ENCODE measurements around the gene EIF3B.
A peak's percentile ranks its signal among the peaks of the same experiment; 100 is the strongest.

EIF3B gene

DNA sequence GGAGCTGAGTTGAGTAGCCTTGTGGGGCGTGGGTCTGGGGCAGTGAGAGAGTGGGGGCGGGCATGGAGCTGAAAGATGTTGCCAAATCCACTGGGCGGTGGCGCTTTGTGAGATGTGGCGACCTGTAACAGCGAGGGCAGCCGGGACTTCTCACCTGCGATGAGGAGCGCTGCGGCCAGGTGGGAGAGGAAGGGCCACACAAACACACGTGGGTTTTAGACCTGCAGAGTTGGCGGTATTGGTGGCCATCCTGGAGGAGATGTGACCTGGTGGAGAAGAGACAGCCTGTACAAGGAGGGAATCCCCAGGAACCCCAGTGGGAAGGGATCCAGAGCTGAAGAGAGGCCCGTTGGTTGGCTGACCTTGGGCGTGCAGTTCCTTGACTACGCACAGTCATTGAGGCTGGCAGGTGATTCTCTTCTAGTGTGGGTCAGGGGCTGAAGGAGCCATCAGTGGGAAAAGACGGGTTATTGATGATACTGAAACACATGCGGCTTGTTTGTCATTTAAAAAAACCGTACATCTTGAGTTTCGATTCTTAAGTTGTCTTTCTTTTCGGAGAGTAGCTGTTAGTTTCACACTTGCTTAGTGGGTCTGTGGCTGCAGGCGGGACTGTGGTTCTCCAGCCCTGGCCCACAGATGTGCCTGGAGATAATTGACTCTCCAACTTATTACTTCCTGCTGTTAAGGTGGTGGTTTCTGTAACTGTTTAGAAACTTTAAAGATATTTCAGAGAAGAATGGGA is 51.1 kb downstream of the EIF3B start:
- no peak overlapping the region for H4K5ac ChIP-seq (ENCODE audit: low read length)
- DNase-seq, result no peak
- no peaks in the 10 kb centered on the region for H3K36me3 ChIP-seq (ENCODE audit: control insufficient read depth, insufficient read depth, low read length)
- WGBS (ENCODE audit: extremely low coverage, insufficient coverage, low lambda C conversion rate), result no CpG with 5 or more reads among the region's 21 CpGs
- no peak overlapping the region for H3K56ac ChIP-seq (ENCODE audit: low read length)
- H3K4me1 ChIP-seq (ENCODE audit: control insufficient read depth, low read depth, low read length), result no peaks in the 10 kb centered on the region
- no peak overlapping the region for H2BK5ac ChIP-seq (ENCODE audit: low read length)
- H3K4me3 ChIP-seq (ENCODE audit: low read length), result no peak overlapping the region
- no peak overlapping the region for H3K27ac ChIP-seq (ENCODE audit: low read depth, low read length)
- no peak overlapping the region for H2AK5ac ChIP-seq (ENCODE audit: low read length)
- no peak overlapping the region for H3K4me2 ChIP-seq (ENCODE audit: low read length)
- no peak overlapping the region for H3K4ac ChIP-seq (ENCODE audit: low read depth, low read length)
- peaks cover 2% of the 10 kb centered on the region for H3K79me2 ChIP-seq (ENCODE audit: control insufficient read depth, insufficient read depth, low read length)
- no peak overlapping the region for H3K18ac ChIP-seq (ENCODE audit: low read length)
- H2BK120ac ChIP-seq (ENCODE audit: low read depth, low read length), result no peak overlapping the region
- no peaks in the 10 kb centered on the region for H3K27me3 ChIP-seq (ENCODE audit: insufficient read depth, low read length, poor library complexity)
- no peak overlapping the region for H3K23ac ChIP-seq (ENCODE audit: low read length)
- H3K79me1 ChIP-seq (ENCODE audit: low read length), result peaks cover 5% of the 10 kb centered on the region
- H2BK15ac ChIP-seq (replicated peaks; ENCODE audit: low read depth), result no peak overlapping the region
- H3K9ac ChIP-seq (ENCODE audit: low read length), result peak overlapping the region; percentile 15
- no peak overlapping the region for H4K8ac ChIP-seq (ENCODE audit: low read depth, low read length)

DNA sequence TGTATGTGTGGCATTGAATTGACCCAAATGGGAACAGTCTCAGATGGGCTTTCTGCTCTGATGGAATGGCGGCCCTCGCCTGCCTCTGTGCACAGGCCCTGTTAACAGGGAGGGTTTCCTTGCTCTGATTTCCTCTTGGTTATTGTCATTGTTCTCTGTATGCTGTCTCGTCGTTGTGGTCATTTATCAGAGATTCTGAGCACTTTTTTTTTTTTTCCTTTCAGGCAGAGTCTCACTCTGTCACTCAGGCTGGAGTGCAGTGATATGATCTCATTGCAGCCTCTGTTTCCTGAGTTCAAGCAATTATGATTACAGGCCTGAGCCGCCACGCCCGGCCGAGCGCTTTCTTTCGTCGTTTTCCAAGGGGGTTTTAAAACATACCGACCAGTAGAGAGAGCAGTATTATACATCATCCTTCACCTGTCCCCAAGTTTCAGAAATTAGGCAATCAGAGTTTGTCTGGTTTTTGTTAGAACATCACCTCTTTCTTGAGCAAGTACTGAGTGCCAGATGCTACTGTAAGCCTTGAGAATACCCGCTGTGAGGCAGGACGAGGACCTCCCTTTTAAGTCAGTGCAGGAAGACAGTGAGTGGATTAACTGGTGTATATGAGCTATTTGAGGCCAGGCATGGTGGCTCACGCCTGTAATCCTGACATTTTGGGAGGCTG is 55.3 kb downstream of the EIF3B start:
- H3K4ac ChIP-seq (ENCODE audit: low read depth, low read length), result no peak overlapping the region
- H3K4me3 ChIP-seq (ENCODE audit: low read length), result no peak overlapping the region
- H3K27ac ChIP-seq (ENCODE audit: low read depth, low read length), result no peak overlapping the region
- DNase-seq, result no peak
- no peak overlapping the region for H3K56ac ChIP-seq (ENCODE audit: low read length)
- no peak overlapping the region for H3K18ac ChIP-seq (ENCODE audit: low read length)
- WGBS (ENCODE audit: extremely low coverage, insufficient coverage, low lambda C conversion rate), result no CpG with 5 or more reads among the region's 15 CpGs
- H3K79me1 ChIP-seq (ENCODE audit: low read length), result peaks cover 4% of the 10 kb centered on the region
- no peak overlapping the region for H3K4me2 ChIP-seq (ENCODE audit: low read length)
- no peak overlapping the region for H3K9ac ChIP-seq (ENCODE audit: low read length)
- no peak overlapping the region for H4K5ac ChIP-seq (ENCODE audit: low read length)
- H3K23ac ChIP-seq (ENCODE audit: low read length), result no peak overlapping the region
- no peaks in the 10 kb centered on the region for H3K4me1 ChIP-seq (ENCODE audit: control insufficient read depth, low read depth, low read length)
- no peaks in the 10 kb centered on the region for H3K36me3 ChIP-seq (ENCODE audit: control insufficient read depth, insufficient read depth, low read length)
- H2BK5ac ChIP-seq (ENCODE audit: low read length), result no peak overlapping the region
- no peaks in the 10 kb centered on the region for H3K27me3 ChIP-seq (ENCODE audit: insufficient read depth, low read length, poor library complexity)
- H2BK120ac ChIP-seq (ENCODE audit: low read depth, low read length), result no peak overlapping the region
- no peak overlapping the region for H2BK15ac ChIP-seq (replicated peaks; ENCODE audit: low read depth)
- peaks cover under 1% of the 10 kb centered on the region for H3K79me2 ChIP-seq (ENCODE audit: control insufficient read depth, insufficient read depth, low read length)
- no peak overlapping the region for H4K8ac ChIP-seq (ENCODE audit: low read depth, low read length)
- no peak overlapping the region for H2AK5ac ChIP-seq (ENCODE audit: low read length)

- H2AK5ac ChIP-seq (ENCODE audit: low read length), result no peak overlapping the region
- no peak overlapping the region for H2BK5ac ChIP-seq (ENCODE audit: low read length)
- no peak overlapping the region for H3K4me3 ChIP-seq (ENCODE audit: low read length)
- H3K56ac ChIP-seq (ENCODE audit: low read length), result no peak overlapping the region
- H3K18ac ChIP-seq (ENCODE audit: low read length), result no peak overlapping the region
- no peaks in the 10 kb centered on the region for H3K79me1 ChIP-seq (ENCODE audit: low read length)
- no peak overlapping the region for H3K9ac ChIP-seq (ENCODE audit: low read length)
- H2BK120ac ChIP-seq (ENCODE audit: low read depth, low read length), result no peak overlapping the region
- H4K5ac ChIP-seq (ENCODE audit: low read length), result no peak overlapping the region
- H4K8ac ChIP-seq (ENCODE audit: low read depth, low read length), result no peak overlapping the region
- H3K4me2 ChIP-seq (ENCODE audit: low read length), result no peak overlapping the region
- no peak overlapping the region for H2BK15ac ChIP-seq (replicated peaks; ENCODE audit: low read depth)
- no peak overlapping the region for H3K27ac ChIP-seq (ENCODE audit: low read depth, low read length)
- no peak for DNase-seq
- H3K23ac ChIP-seq (ENCODE audit: low read length), result no peak overlapping the region
- WGBS (ENCODE audit: extremely low coverage, insufficient coverage, low lambda C conversion rate), result no CpG with 5 or more reads among the region's 1 CpG
- H3K4me1 ChIP-seq (ENCODE audit: control insufficient read depth, low read depth, low read length), result no peaks in the 10 kb centered on the region
- no peaks in the 10 kb centered on the region for H3K27me3 ChIP-seq (ENCODE audit: insufficient read depth, low read length, poor library complexity)
- H3K79me2 ChIP-seq (ENCODE audit: control insufficient read depth, insufficient read depth, low read length), result no peaks in the 10 kb centered on the region
- H3K36me3 ChIP-seq (ENCODE audit: control insufficient read depth, insufficient read depth, low read length), result no peaks in the 10 kb centered on the region
- H3K4ac ChIP-seq (ENCODE audit: low read depth, low read length), result no peak overlapping the region
Observed at GRCh38 chr7:2411049-2411448, 56.4 kb downstream of the EIF3B start.

- Histone ChIP-seq H3K4ac (ENCODE audit: low read depth, low read length) (no peak overlapping the region), H3K27me3 (ENCODE audit: insufficient read depth, low read length, poor library complexity) (no peaks in the 10 kb centered on the region), H3K79me1 (ENCODE audit: low read length) (no peaks in the 10 kb centered on the region), H4K5ac (ENCODE audit: low read length) (no peak overlapping the region), H3K23ac (ENCODE audit: low read length) (no peak overlapping the region), H3K79me2 (ENCODE audit: control insufficient read depth, insufficient read depth, low read length) (no peaks in the 10 kb centered on the region), H3K27ac (ENCODE audit: low read depth, low read length) (no peak overlapping the region), H3K56ac (ENCODE audit: low read length) (no peak overlapping the region), H2BK15ac (replicated peaks; ENCODE audit: low read depth) (no peak overlapping the region), H4K8ac (ENCODE audit: low read depth, low read length) (no peak overlapping the region), H2BK5ac (ENCODE audit: low read length) (no peak overlapping the region), H2BK120ac (ENCODE audit: low read depth, low read length) (no peak overlapping the region), H3K18ac (ENCODE audit: low read length) (no peak overlapping the region), H2AK5ac (ENCODE audit: low read length) (no peak overlapping the region), H3K4me2 (ENCODE audit: low read length) (no peak overlapping the region), H3K4me1 (ENCODE audit: control insufficient read depth, low read depth, low read length) (no peaks in the 10 kb centered on the region), H3K36me3 (ENCODE audit: control insufficient read depth, insufficient read depth, low read length) (no peaks in the 10 kb centered on the region), H3K4me3 (ENCODE audit: low read length) (no peak overlapping the region), H3K9ac (ENCODE audit: low read length) (no peak overlapping the region)
- no CpG with 5 or more reads among the region's 12 CpGs for WGBS (ENCODE audit: extremely low coverage, insufficient coverage, low lambda C conversion rate)
- no peak for DNase-seq
Observed at GRCh38 chr7:2411815-2412586, 57.4 kb downstream of the EIF3B start.

DNA sequence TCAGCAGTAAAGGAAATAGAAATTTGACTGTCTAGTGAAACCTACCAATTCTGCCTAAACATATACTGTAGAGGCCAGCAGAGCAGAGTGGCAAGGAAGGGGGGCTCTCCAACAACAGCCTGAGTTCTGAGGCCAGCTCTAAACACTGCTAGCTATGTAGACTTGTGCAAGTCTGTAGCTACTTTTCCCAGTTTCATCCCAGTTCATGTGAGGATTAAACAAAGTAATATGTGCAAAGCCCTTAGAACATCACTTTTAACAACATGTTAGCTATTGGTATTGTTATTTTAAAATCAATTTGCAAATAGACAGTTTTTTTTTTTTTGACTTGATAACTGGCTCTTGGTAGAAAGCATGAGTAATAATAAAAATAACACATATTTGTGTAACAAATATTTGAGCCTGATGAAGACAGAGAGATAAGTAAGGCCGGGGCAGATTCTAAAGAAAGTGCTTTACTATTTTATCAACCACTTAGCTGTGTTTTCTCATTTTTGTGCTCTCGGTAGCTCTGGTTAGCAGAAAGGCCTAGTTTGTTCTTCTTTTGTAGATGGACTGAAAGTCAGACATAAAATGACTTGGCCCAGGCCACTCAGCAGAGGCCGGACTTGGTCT is 58.1 kb downstream of the EIF3B start:
- no peak overlapping the region for H3K18ac ChIP-seq (ENCODE audit: low read length)
- H3K4me3 ChIP-seq (ENCODE audit: low read length), result no peak overlapping the region
- no peak overlapping the region for H3K9ac ChIP-seq (ENCODE audit: low read length)
- DNase-seq, result no peak
- no peak overlapping the region for H4K5ac ChIP-seq (ENCODE audit: low read length)
- peaks cover 2% of the 10 kb centered on the region for H3K79me1 ChIP-seq (ENCODE audit: low read length)
- no peaks in the 10 kb centered on the region for H3K4me1 ChIP-seq (ENCODE audit: control insufficient read depth, low read depth, low read length)
- no peak overlapping the region for H3K23ac ChIP-seq (ENCODE audit: low read length)
- H3K27ac ChIP-seq (ENCODE audit: low read depth, low read length), result no peak overlapping the region
- no peaks in the 10 kb centered on the region for H3K79me2 ChIP-seq (ENCODE audit: control insufficient read depth, insufficient read depth, low read length)
- H2BK15ac ChIP-seq (replicated peaks; ENCODE audit: low read depth), result no peak overlapping the region
- no peak overlapping the region for H2BK120ac ChIP-seq (ENCODE audit: low read depth, low read length)
- H3K4ac ChIP-seq (ENCODE audit: low read depth, low read length), result no peak overlapping the region
- no peak overlapping the region for H2BK5ac ChIP-seq (ENCODE audit: low read length)
- H3K4me2 ChIP-seq (ENCODE audit: low read length), result no peak overlapping the region
- no peak overlapping the region for H3K56ac ChIP-seq (ENCODE audit: low read length)
- H3K36me3 ChIP-seq (ENCODE audit: control insufficient read depth, insufficient read depth, low read length), result no peaks in the 10 kb centered on the region
- no peaks in the 10 kb centered on the region for H3K27me3 ChIP-seq (ENCODE audit: insufficient read depth, low read length, poor library complexity)
- no peak overlapping the region for H2AK5ac ChIP-seq (ENCODE audit: low read length)
- H4K8ac ChIP-seq (ENCODE audit: low read depth, low read length), result no peak overlapping the region
- no CpG with 5 or more reads among the region's 3 CpGs for WGBS (ENCODE audit: extremely low coverage, insufficient coverage, low lambda C conversion rate)
